NCI-H345 treated with DMSO at 0.1 percent for 48 hours (cell line): Measurements from ENCODE around the gene ZNF354C.
"Not testable (repeated sequence)": the region's sequence is repeated elsewhere in the genome, so short reads cannot be mapped to it uniquely, and the experiment has no call there.

Source experiments
- DNase-seq: peaks from one replicate; lab custom pipeline; 2025; ENCODE audit not compliant: unreplicated experiment; lab: John Stamatoyannopoulos, UW

Gene ZNF354C

DNA sequence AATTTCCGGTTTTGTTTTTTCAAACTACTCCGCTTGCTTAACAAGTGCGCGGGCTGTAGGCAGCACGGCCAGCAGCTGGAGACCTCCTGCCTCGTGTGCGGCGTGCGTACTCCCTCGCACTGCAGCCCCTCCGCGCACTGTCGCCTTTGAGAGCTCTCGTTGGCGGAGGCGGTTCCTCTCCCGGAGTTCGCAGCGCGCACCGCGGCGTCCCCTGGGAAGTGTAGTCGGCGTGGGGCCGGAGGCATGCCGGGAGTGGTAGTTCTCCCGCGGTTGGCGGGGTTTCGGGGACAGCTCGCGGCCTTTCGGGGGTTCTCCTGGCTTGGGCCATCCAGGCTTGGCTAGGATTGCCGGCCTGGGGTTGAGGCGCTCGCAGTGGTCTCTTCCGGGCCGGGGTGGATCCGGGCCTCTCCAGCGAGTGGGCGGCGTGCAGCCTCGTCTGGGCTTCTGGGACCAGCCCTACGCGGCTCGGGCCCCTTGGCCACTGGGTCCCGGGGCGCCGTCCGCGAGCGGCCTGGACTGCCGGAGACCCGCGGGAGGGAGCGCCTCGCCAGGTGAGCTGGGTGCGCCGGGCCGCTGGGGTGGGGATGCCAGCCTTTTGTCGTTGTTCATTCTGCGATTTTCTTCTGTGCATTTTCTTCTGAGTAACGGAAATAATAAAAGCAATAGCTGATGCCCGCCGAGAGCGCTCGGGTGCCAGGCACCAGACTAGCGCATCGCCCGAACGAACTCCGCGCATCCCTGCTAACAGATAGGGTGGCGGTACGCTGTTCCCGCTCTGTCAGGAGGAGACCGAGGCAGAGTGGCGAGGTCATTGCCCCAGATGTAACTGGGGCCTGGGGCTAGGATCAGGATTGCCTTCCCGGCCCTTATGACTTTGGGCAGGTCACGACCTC is at the start of gene ZNF354C:
Gene ZNF354C (plus strand): TSS at position 258 of the 893 bp plus-strand sequence. CDS start 1,696 bp downstream, outside the sequence.
- DNase-seq, result no peak

DNA sequence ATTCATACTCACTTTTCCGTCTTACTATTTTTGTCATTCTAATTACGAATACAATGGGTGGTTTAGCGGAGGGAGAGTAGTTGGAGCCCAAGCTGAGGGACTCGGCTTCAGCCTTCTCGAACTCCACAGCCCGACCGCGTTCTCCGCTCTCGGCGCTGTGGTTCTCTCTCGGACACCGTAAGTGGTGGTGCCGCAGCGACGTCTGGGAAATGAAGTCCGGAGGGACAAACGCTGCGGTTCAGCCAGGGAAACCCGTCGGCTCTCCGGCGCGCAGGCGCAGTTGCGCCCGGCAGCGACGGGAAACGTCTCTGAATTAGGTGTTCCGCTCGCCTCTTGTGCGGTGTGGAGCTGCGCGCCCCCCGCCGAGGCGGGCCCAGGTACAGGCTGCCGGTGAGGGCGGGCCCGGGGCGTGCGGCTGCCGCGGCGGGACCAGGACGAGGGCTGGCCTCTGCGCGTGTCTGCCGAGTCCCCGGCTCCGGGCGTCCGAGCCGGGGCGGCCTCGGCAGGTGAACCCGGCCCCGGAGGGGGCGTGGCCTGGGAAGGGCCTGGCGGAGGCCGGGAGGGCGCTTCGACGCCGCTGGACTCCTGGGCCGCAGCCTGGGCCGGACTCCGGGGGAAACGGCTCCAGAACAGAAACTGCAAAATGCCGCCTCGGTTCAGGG is 36.5 kb upstream of the ZNF354C start, which contains the start of gene ZNF879:
Gene ZNF879 (plus strand): TSS at position 277 of the 662 bp plus-strand sequence. CDS start 1,201 bp downstream, outside the sequence.
- DNase-seq, result peak; percentile 85

DNA sequence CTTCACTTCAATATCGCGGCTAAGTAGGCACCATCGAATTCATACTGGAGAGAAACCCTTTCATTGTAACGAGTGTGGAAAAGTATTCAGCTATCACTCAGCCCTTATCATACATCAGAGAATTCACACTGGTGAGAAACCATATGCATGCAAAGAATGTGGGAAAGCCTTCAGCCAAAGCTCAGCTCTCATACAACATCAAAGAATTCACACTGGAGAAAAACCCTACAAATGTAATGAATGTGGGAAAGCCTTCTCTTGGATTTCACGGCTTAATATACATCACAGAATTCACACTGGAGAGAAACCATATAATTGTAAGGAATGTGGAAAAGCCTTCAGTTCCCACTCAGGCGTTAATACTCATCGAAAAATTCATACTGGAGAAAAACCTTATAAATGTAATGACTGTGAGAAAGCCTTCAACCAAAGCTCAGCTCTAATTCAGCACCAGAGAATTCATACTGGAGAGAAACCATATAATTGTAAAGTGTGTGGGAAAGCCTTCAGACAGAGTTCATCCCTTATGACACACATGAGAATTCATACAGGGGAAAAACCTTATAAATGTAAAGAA is 27.1 kb upstream of the ZNF354C start:
- no peak for DNase-seq

DNA sequence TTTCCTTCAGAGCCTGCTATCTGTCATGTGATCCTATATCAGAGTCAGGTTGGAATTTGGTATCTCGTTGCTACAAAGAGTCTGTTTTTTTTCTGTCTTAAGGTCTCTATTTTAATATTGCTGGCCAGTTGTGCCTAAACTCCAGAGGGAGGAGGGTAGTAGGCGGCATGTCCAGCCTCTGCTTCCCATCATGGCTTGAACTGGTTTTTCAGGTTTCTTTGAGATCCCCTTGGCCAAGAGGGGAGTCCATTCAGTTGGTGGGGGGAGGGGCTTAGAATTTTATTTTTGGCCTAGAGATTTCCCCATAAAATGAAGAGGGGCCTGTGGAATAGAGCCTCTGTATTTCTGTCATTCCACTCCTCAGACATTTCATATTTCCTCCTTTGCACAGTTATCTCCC is 15.4 kb upstream of the ZNF354C start:
- no peak for DNase-seq

DNA sequence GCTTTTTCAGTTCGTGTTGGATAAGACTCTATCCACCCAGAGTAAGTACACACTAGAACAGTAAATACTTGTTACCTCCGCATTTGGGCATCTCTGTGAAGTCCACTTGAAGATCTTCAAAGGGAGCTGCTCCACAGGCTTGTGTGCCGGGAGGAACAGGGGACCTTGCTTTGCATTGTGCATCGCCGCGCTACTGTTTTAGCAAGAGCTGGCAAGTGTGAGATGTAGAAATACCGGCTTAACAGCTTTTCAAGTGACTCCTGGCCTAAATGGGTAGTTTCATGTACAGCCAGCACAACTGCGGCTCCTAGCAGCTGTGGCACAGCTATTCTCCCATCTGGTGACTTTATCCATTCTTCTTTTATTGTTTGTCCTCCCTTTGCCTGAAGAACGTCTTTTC is 8.4 kb upstream of the ZNF354C start:
- DNase-seq, result no peak

DNA sequence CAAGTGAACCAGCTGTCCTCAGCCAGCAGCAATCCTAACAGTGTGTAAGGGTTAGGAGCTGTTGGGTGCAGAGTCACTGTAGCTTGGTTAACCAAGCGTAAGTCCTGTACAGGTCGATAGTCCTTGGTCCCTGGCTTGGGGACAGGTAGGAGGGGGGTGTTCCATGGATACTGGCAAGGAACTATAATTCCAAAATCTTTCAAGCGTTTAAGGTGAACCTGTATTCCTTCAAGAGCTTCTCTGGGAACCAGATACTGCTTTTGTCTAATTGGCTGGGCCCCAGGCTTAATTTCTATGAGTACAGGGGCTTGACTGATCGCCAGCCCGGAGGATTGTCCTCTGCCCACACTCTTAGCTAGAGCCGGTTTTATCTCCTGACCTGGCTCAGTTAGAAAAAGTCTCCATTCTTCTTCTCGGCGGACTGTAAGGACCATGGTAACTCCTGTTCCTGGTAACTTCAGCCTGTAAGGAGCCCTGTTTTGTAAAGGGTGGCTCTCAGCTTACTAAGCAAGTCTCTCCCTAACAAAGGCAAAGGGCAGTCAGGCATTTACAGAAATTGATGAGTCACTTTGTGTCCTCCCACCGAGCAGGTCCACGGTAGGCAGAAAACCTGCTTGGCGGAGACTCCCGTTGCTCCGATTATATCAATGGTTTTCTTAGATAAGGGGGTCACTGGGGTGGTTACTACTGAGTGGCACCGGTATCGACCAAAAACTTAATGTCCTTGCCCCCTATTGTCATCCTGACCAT is 6.0 kb upstream of the ZNF354C start:
- no peak for DNase-seq

DNA sequence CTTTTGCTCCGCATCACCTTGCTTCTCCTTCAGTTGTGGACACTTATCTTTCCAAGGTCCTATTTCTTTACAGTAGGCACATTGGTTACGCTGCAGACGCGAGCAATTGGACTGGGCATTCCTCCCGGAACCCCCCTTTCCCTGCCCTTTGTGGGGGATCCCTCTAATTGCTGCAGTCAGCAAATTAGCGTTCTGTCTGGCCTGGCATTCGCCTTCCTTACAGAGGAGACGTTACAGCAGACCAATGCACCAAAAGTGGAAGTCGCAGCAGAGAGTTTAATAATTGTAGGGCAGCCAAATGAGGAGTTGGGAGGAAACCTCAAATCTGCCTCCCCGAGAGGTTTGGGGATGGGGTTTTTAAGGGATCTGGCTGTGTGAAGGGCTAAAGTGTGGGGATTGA is 5.3 kb upstream of the ZNF354C start:
- DNase-seq, result no peak

DNA sequence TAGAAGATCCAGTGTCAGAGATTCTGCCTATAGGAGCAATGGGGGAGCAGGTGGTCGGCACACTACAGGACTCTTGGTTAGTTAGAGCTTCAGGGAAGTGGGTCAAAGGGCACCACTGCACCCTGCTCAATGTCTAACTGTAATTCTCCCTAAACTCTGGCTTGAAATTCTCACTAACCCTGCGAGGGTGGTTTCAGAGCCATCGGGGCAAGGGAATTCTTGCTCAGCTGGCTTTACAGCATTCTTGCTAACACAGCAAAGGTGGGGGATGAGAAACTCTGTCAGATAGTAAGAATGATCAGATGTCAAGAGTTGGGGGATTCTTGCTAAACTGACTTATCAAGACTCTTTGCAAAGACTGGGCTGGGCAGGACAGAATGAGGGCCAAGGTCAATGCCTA is 4.7 kb upstream of the ZNF354C start:
- no peak for DNase-seq

DNA sequence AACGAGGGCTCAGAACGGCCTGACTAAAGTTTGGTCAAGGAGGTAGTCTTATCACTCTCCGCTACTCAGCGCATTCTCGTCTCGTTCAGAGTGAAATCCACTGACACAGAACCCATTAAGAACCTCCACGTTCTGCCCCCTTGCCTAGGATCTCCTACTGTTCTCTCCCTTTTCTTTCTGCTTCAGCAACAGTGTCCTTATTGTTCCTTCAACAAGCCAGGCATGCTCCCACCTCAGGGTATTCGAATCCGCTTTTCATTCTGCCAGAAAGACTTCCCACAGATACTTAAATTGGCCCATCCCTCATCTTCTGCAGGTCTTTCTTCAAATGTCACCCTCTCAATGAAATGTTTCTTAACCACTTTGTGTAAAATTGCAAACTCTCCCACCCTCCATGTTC is 4.3 kb upstream of the ZNF354C start:
- no peak for DNase-seq

DNA sequence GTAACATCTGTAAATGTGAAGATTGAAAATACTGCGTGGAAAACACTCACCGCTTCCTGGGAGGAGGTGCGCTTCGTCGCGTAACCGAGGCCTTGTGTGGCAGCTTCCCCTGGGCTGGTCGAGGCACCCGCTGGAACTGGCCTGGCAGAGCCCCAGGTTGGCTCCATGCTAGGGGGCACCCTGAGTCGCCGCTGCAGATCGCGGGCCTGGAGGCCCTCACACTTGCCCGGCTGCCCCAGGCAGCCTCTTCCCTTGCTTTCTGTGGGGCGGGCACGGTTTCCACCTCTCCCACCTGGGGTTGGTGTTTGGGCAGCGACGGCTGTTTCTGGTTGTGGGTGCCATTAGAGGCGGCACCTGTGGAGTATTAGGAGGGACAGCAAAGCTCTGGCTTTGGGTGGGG is 852 bp downstream of the ZNF354C start:
- no peak for DNase-seq

DNA sequence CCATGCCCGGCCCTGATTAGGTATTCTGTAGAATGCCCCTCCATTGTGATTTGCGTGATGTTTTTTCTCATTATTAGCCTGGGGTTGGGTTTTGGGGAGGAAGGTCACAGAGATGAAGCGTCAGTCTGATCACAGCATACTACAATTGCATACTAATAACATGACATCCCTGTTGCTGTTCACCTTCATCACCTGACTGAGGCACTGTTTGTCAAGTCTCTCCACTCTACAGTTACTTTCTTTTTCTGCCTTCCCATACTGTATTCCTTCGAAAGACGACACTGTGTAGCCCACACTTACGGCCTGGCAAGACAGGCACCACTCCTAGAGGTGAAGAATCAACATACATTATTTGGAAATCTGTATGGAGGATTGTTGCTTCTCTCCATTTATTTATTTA is 5.5 kb downstream of the ZNF354C start:
- DNase-seq, result no peak

DNA sequence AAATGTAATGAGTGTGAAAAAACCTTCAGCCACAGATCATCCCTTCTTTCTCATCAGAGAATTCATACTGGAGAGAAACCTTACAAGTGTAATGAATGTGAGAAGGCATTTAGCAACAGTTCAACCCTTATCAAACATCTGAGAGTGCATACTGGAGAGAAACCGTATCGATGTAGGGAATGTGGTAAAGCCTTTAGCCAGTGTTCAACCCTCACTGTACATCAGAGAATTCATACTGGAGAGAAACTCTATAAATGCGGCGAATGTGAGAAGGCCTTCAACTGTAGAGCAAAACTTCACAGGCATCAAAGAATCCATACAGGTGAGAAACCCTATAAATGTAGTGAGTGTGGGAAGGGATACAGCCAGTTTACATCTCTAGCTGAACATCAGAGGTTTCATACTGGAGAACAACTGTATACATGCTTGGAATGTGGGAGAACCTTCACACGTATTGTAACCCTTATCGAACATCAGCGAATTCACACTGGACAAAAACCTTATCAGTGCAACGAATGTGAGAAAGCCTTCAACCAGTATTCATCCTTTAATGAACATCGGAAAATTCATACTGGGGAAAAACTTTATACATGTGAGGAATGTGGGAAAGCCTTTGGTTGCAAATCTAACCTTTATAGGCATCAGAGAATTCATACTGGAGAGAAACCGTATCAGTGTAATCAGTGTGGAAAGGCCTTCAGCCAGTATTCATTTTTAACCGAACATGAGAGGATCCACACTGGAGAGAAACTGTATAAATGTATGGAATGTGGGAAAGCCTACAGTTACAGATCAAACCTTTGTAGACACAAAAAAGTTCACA is 19.2 kb downstream of the ZNF354C start:
- no peak for DNase-seq

DNA sequence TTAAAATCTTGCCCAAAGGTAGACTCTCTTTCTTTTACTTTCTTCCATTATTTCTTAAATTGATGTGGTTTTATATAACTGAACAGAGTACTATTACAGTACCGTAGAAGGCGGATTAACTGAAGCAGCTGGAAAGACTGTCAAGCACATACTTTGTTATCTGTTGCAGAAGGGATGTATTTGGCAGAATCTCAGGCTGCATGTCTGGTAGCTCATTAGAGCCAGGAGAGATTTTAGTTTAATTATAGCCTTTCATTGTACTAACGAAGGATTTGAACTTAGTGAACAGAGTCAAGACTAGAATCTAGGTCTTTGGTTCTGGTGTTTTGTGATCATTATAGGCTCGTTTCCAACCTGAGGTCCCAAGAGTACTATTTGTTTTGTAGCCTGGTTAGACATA is 20.6 kb downstream of the ZNF354C start:
- DNase-seq, result no peak

DNA sequence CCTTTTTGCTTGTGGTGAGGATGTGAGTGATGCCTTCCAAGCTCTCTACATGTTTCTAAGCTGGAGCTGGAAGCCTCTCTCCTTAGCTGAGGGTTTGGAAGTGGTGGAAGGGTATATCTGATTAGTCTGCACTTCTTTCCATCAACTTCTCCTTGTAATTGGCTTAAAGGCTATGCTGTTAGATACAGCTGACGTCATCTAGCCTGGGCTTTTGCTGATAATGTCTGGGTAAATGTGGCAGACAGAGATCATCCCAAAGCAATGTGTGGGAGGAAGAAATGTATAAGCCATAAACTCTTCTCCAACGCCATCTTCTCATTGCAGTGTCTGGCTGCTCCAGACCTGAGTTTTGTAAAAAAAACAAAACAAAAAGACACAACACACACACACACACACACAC is 29.3 kb downstream of the ZNF354C start:
- DNase-seq, result no peak

DNA sequence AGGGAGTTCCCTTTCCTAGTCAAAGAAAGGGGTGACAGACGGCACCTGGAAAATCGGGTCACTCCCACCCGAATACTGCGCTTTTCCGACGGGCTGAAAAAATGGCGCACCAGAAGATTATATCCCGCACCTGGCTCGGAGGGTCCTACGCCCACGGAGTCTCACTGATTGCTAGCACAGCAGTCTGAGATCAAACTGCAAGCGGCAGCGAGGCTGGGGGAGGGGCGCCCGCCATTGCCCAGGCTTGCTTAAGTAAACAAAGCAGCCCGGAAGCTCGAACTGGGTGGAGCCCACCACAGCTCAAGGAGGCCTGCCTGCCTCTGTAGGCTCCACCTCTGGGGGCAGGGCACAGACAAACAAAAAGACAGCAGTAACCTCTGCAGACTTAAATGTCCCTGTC is 41.1 kb downstream of the ZNF354C start:
- not testable (repeated sequence) for DNase-seq

DNA sequence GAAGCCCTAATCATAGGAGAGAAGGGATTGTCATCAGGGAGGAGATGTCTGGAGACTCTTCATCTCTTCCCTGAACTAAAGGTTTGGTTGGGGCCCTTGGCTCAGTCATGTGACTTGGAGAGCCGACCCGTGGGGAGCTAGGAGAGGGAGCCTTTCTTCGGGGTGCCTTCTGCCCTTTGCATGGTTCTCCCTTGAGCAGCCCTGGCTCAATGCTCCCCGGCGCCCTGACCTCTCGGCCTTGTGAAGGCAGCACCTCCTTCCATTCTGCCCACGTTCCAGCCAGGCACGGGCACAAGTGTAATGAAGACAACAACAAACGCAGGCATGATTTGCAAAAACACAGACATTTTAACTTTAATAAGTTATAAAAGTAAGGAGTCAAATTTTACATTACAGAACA is 50.4 kb downstream of the ZNF354C start:
- DNase-seq, result no peak

DNA sequence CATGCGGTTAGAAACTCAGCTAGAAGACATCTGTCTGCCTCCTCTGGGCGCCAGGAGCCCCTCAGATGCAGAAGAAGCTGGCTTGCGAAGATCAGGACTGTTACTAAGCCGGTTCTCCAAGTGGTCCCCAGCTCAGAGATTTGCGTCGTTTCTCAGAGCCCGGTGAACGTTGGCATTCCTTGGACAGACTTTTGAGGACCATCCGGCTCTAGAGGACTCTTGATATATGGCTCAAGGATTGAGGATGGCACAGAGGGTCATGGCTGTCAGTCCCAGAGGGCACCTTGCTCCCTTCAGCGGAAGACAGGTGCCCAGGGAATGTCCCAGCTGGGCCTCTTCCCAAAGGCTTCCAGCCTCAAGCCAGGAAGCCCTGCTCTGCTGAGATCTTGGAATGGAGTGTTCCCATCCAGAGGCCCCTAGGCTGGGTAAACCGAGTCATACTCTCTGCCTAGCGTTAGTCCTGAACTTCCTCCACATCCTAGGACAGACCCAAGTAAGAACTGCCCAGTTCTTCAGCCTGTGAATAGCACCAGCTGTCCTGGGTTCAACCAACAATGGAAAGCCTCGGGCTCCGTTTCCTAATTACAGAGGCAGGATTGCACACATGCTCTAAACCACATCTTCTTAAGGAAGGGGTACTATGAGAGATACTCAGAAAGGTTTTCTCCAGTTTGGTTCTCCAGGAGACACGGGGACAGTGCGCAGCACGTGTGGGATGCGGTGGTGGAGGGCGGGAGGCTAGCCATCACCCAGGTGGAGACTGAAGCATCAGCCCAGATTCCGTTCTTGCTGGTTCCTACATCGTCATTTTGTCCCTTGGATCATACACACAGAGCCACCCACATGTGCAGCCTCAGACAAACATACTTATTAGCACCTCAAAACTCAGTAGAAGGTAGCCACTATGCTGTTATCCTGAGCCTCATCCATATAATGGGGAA is 51.4 kb downstream of the ZNF354C start:
- no peak for DNase-seq

DNA sequence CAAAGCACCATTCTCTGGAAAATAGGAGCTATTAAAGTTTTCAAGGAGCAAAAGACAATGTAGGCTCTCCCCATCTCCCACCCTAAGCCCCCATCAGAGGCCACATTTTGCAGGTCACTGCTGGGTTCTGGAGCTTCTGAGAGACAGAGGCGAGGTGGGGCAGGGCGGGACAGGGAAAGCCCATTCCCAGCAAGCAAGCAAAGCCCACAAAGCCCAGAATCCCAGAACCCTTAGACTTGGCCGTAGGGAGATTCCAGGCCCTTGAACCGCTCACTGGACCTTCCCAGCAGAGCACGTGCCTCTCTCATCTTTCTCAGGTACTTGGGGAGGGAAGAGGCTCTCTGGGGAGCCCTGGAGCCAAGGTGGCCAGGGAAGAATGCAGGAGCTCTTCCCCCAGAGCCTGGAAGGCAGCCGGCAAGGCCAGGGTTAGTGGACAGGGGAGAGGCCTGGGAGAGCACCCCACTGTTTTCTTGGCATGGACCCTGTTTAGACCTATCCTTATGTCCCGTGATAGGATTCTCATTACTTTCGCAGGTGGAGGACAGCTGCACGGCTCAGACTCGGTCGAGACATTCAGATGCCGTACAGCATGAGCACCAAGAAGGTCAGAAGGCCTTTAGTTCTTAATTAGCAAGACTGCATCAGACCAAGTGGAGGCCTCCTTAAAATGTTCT is 52.4 kb downstream of the ZNF354C start:
- DNase-seq, result no peak

DNA sequence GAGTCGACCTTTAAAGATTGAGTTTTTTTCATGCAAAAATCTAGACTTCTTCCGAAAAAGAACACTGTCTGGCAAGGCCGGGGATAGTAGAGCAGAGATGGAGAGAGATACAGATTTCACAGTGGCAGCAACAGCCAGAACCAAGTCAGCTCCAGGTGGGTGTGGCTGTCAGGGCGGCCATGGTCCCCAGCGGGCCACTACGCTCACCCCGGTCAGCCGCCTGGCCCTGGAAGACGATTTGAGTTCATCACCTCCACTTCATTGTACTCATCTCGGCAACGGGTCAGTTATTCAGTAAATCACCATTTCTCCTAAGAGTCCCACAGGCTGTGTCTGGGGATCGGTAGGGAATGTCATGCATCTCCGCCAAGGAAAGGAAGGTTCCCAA is 53.0 kb downstream of the ZNF354C start:
- no peak for DNase-seq
